IMR-90 (cell line): Measurements from ENCODE around the gene SEMA5A. TPM values are rescaled to one million over a fixed set of nuclear protein-coding genes. Genes with fewer than 3 reads are reported as not detected.

ENCODE experiments used
- ATAC-seq: fragments of 200-7000 bp; cut with Tn5 transposase; 2 replicates; pipeline ENCODE4 v1.9.1; 2020; ENCODE audit warnings: low read depth, mild to moderate bottlenecking, moderate library complexity
- BruUV-seq: library from RNA; stranded (reverse); fragments of 400-500 nt; replicated peaks from 2 replicates; lab custom pipeline; 2021; lab: Mats Ljungman, UMichigan
- CTCF ChIA-PET: fragments of 300-600 bp; formaldehyde crosslinking; extraction: SDS; loops from one replicate; lab custom pipeline; 2021; ENCODE audit warnings: antibody characterized with exemption; lab: Yijun Ruan, JAX
- POLR2A ChIA-PET: fragments of 300-600 bp; sonication (Branson Sonifier 250); formaldehyde crosslinking; loops from one replicate; lab custom pipeline; 2022; ENCODE audit warnings: antibody characterized with exemption; ENCODE audit not compliant: unreplicated experiment; lab: Charles Lee
- DNase-seq: peaks from one replicate; pipeline ENCODE4 v3.0.0; 2013
- H2AFZ ChIP-seq: replicated peaks from 2 replicates; pipeline ENCODE3; 2013; ENCODE audit warnings: low read length, mild to moderate bottlenecking; ENCODE audit not compliant: poor library complexity
- H2AK5ac ChIP-seq: 2 replicates; pipeline ENCODE4 v1.6.1; 2013; ENCODE audit warnings: low read depth, low read length, inconsistent platforms
- H2AK9ac ChIP-seq: replicated peaks from 2 replicates; pipeline ENCODE3; 2013; ENCODE audit warnings: mild to moderate bottlenecking, low read depth, low read length, moderate library complexity; ENCODE audit not compliant: poor library complexity
- H2BK120ac ChIP-seq: 2 replicates; pipeline ENCODE4 v1.6.1; 2013; ENCODE audit warnings: low read depth, low read length, inconsistent platforms
- H2BK15ac ChIP-seq: 3 replicates; pipeline ENCODE4 v1.6.1; 2013; ENCODE audit warnings: low read depth, low read length, inconsistent platforms
- H2BK20ac ChIP-seq: 2 replicates; pipeline ENCODE4 v1.6.1; 2013; ENCODE audit warnings: low read depth, mild to moderate bottlenecking, inconsistent platforms, low read length, moderate library complexity
- H2BK5ac ChIP-seq: 2 replicates; pipeline ENCODE4 v1.6.1; 2013; ENCODE audit warnings: mild to moderate bottlenecking, low read depth, low read length, inconsistent platforms; ENCODE audit not compliant: poor library complexity, severe bottlenecking
- H3K14ac ChIP-seq: replicated peaks from 2 replicates; pipeline ENCODE4 v1.6.1; 2013; ENCODE audit warnings: low read depth, low read length, inconsistent platforms
- H3K18ac ChIP-seq: 2 replicates; pipeline ENCODE4 v1.6.1; 2013; ENCODE audit warnings: low read depth, low read length, control low read depth
- H3K23ac ChIP-seq: 2 replicates; pipeline ENCODE4 v1.6.1; 2013; ENCODE audit warnings: low read depth, low read length, inconsistent platforms
- H3K27ac ChIP-seq: 2 replicates; pipeline ENCODE4 v1.5.1; 2013; ENCODE audit warnings: mild to moderate bottlenecking, control low read depth, low read length; ENCODE audit not compliant: insufficient read depth
- H3K27me3 ChIP-seq: 2 replicates; pipeline ENCODE4 v1.6.1; 2013; ENCODE audit warnings: low read length; ENCODE audit not compliant: control insufficient read depth, insufficient read depth
- H3K36me3 ChIP-seq: 2 replicates; pipeline ENCODE4 v1.6.1; 2013; ENCODE audit warnings: low read length, mixed read lengths; ENCODE audit not compliant: control insufficient read depth, insufficient read depth
- H3K4ac ChIP-seq: 2 replicates; pipeline ENCODE4 v1.6.1; 2013; ENCODE audit warnings: low read depth, low read length, inconsistent platforms
- H3K4me1 ChIP-seq: 2 replicates; pipeline ENCODE4 v1.6.1; 2013; ENCODE audit warnings: low read length, mixed read lengths; ENCODE audit not compliant: control insufficient read depth, insufficient read depth
- H3K4me2 ChIP-seq: 2 replicates; pipeline ENCODE4 v1.6.1; 2013; ENCODE audit warnings: low read depth, mild to moderate bottlenecking, control low read depth, low read length, moderate library complexity
- H3K4me3 ChIP-seq: 2 replicates; pipeline ENCODE4 v1.5.1; 2013; ENCODE audit warnings: low read depth, mild to moderate bottlenecking, control low read depth, low read length, moderate library complexity; ENCODE audit not compliant: insufficient read depth
- H3K56ac ChIP-seq: 2 replicates; pipeline ENCODE4 v1.6.1; 2013; ENCODE audit warnings: low read length, inconsistent platforms; ENCODE audit not compliant: insufficient read depth; ENCODE audit errors: extremely low read depth
- H3K79me1 ChIP-seq, 2 experiments: 2 replicates each; pipeline ENCODE4 v1.6.1; 2013; ENCODE audit warnings: low read length in 2 of 2, inconsistent platforms in 1 of 2, low read depth in 1 of 2
- H3K9ac ChIP-seq: 2 replicates; pipeline ENCODE4 v1.6.1; 2013; ENCODE audit warnings: low read depth, low read length, control low read depth
- H3K9me1 ChIP-seq: 2 replicates; pipeline ENCODE4 v1.6.1; 2013; ENCODE audit warnings: low read length, inconsistent platforms; ENCODE audit not compliant: insufficient read depth
- H3K9me3 ChIP-seq: 2 replicates; pipeline ENCODE4 v1.6.1; 2013; ENCODE audit warnings: low read length; ENCODE audit not compliant: control insufficient read depth, insufficient read depth
- H4K20me1 ChIP-seq: 2 replicates; pipeline ENCODE4 v1.6.1; 2013; ENCODE audit warnings: low read length, inconsistent platforms; ENCODE audit not compliant: insufficient read depth
- H4K5ac ChIP-seq: 2 replicates; pipeline ENCODE4 v1.6.1; 2013; ENCODE audit warnings: mild to moderate bottlenecking, low read depth, low read length, control low read depth
- H4K8ac ChIP-seq, 2 experiments: 2 replicates each; pipeline ENCODE4 v1.6.1; 2013; ENCODE audit warnings: low read depth in 2 of 2, low read length in 2 of 2, control low read depth in 1 of 2, inconsistent platforms in 1 of 2
- H4K91ac ChIP-seq: 2 replicates; pipeline ENCODE4 v1.6.1; 2013; ENCODE audit warnings: low read depth, low read length, inconsistent platforms; ENCODE audit not compliant: insufficient read depth
- CEBPB ChIP-seq: IDR thresholded peaks from 2 replicates; pipeline ENCODE4 v1.6.1; 2012; ENCODE audit warnings: low read depth, low read length, improper control_type of control experiment
- FOS ChIP-seq: fragments of 150-350 bp; IDR thresholded peaks from 2 replicates; pipeline ENCODE4 v1.6.1; 2016; ENCODE audit warnings: low read depth, low read length
- MAFK ChIP-seq: IDR thresholded peaks from 2 replicates; pipeline ENCODE4 v1.6.1; 2012; ENCODE audit warnings: low read depth, low read length, improper control_type of control experiment
- NFE2L2 ChIP-seq: fragments of 150-350 bp; IDR thresholded peaks from 2 replicates; pipeline ENCODE4 v1.6.1; 2016; ENCODE audit warnings: low read depth, mild to moderate bottlenecking, low read length
- POLR2A ChIP-seq: IDR thresholded peaks from 2 replicates; pipeline ENCODE4 v1.6.1; 2012; ENCODE audit warnings: mild to moderate bottlenecking, low read depth, low read length
- RFX5 ChIP-seq: IDR thresholded peaks from 2 replicates; pipeline ENCODE4 v1.8.0; 2012; ENCODE audit warnings: low read depth, mild to moderate bottlenecking, low read length, moderate library complexity
- WGBS, 2 experiments: methylation state at CpG; one replicate each; pipeline versions ENCODE4 v1.1.5 to v1.1.7; 2013; ENCODE audit warnings: missing lambda C conversion rate in 2 of 2; ENCODE audit not compliant: insufficient read length in 1 of 2; ENCODE audit errors: extremely low coverage in 2 of 2; 5-methylcytosine and 5-hydroxymethylcytosine counted together
- dilution Hi-C: fragments of 300-500 bp; cut with HindIII; formaldehyde crosslinking; loops from one replicate; pipeline ENCODE4 v1.14.3; 2018; ENCODE audit warnings: low sequenced_read_pairs; ENCODE audit not compliant: unreplicated experiment
- in situ Hi-C: fragments of 300-500 bp; cut with MboI; formaldehyde crosslinking; loops from 3 replicates; pipeline ENCODE4 v1.14.3; 2019; ENCODE audit warnings: low sequenced_read_pairs, inconsistent platforms, mixed read lengths
- intact Hi-C: fragments of 100-400 bp; cut with micrococcal nuclease; formaldehyde crosslinking; loops from 2 replicates; pipeline ENCODE4 v1.10.0; 2022
- polyA plus RNA-seq, 3 experiments: library from polyadenylated mRNA; depleted of rRNA; stranded (reverse); fragments of >200 nt; gene quantifications; 2 replicates each; pipeline ENCODE4 v1.2.3, GENCODE V29; 2012; ENCODE audit warnings: low replicate concordance in 1 of 3
- total RNA-seq: library from RNA; depleted of rRNA; stranded (reverse); fragments of >200 nt; gene quantifications from 2 replicates; pipeline ENCODE4 v1.2.3, GENCODE V29; 2012
- TF ChIP-seq, protein P1 (sequence below): fragments of 150-350 bp; IDR thresholded peaks from 2 replicates; pipeline ENCODE4 v1.6.1; 2016; ENCODE audit warnings: low read depth, mild to moderate bottlenecking, low read length, moderate library complexity, borderline replicate concordance

Gene SEMA5A
- total and polyA plus RNA-seq, 2 of the 4 experiments (the other 2 are of a cell fraction): 8.2 to 9.9 TPM

DNA sequence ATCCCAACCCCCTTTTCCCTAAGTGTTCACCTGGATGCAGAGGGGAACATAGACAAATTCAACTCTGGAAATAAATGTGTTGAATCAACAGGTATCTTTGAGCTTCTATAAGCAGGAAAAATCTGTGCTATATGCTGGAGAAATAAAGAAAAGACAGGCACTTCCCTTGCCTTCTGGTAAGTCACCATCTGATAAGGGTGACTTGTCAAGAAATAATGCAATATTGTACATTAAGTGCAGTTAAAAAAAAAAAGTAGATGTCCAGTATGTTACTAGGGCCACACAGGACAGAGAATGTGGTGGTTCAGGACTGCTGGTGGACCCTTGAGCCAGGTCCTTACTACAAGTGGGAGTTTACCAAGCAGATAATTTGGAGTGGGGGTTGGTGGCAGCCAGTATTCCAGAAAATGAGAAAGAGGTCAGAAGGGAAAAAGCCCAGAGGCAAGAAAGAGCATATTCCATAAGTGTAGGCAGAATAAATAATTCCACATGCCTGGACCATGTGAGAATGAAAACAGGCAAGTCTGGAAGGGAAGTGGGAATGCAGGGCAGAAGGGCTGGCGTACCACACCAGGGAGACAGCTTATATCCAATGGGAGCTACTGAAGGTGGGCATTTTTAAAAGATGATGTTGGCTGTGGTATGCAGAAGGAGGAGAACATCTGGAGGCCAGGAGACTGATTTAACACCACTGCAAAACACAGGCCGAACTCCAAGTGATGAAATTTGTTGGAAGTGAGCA is 209.9 kb downstream of the SEMA5A start:
- Histone ChIP-seq H2BK15ac (0 out of 3 replicates have a peak overlapping the region, but pooled peaks have one; percentile 25), H3K4ac (no peak overlapping the region), H3K9me3 (no peaks in the 10 kb centered on the region), H3K14ac (no peak overlapping the region), H3K4me3 (no peak overlapping the region), H4K20me1 (peaks cover 3% of the 10 kb centered on the region), H4K5ac (no peak overlapping the region), H3K36me3 (peaks cover 7% of the 10 kb centered on the region; the same call in 1 of the 2 replicates), H3K27me3 (no peaks in the 10 kb centered on the region), H3K9ac (no peak overlapping the region), H3K9me1 (peaks cover 13% of the 10 kb centered on the region), H2AK5ac (peak overlapping the region; percentile 69; the same call in 1 of the 2 replicates), H3K79me1 (peaks cover 4 to 53% of the 10 kb centered on the region in 2 experiments; a peak in 3 of 4 replicates), H2BK5ac (no peak overlapping the region), H3K23ac (no peak overlapping the region), H3K4me1 (peaks cover 5% of the 10 kb centered on the region), H3K18ac (no peak overlapping the region), H2BK20ac (0 out of 2 replicates have a peak overlapping the region, but pooled peaks have one; percentile 14), H2AFZ (no peak overlapping the region), H4K91ac (no peak overlapping the region), H2BK120ac (0 out of 2 replicates have a peak overlapping the region, but pooled peaks have one; percentile 24), H3K4me2 (no peak overlapping the region), H3K56ac (no peak overlapping the region), H4K8ac (0 out of 4 replicates have a peak overlapping the region, but pooled peaks of 1 of the 2 experiments have one; percentile 4), H3K27ac (no peak overlapping the region), H2AK9ac (no peak overlapping the region)
- ChIA-PET CTCF (interaction anchor here (0.5 kb wide), 1 partner anchor 227 kb away, joined by 3 read pairs; no protein-coding TSS in a partner anchor), POLR2A (no interaction called here)
- ATAC-seq (no peak), DNase-seq (no peak)
- BruUV-seq: no TSS peak
- dilution Hi-C loops: no loop called here
- intact Hi-C loops: no loop called here
- in situ Hi-C loops: no loop called here
- WGBS, 2 experiments: no CpG with 5 or more reads among the region's 2 CpGs
- TF ChIP-seq CEBPB (no peak), FOS (no peak), RFX5 (no peak), POLR2A (no peak), MAFK (no peak), NFE2L2 (no peak)
- TF ChIP-seq, protein P1, sequence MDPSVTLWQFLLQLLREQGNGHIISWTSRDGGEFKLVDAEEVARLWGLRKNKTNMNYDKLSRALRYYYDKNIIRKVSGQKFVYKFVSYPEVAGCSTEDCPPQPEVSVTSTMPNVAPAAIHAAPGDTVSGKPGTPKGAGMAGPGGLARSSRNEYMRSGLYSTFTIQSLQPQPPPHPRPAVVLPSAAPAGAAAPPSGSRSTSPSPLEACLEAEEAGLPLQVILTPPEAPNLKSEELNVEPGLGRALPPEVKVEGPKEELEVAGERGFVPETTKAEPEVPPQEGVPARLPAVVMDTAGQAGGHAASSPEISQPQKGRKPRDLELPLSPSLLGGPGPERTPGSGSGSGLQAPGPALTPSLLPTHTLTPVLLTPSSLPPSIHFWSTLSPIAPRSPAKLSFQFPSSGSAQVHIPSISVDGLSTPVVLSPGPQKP: no peak
